ACC112 (cell line): ENCODE data around the gene ANP32E.
A peak's percentile ranks its signal among the peaks of the same experiment; 100 is the strongest.
"Not testable (repeated sequence)": the region's sequence is repeated elsewhere in the genome, so short reads cannot be mapped to it uniquely, and the experiment has no call there.

Source experiments
- H2AFZ ChIP-seq: fragments of 200-600 bp; sonication (generic); one replicate; pipeline ENCODE4 v1.6.0; 2017; ENCODE audit warnings: antibody characterized with exemption, low read length; ENCODE audit not compliant: unreplicated experiment
- H3K27ac ChIP-seq: fragments of 200-600 bp; sonication (generic); 2 replicates; pipeline ENCODE4 v1.5.1; 2014; ENCODE audit warnings: low read depth, mild to moderate bottlenecking, antibody characterized with exemption, low read length, moderate library complexity
- H3K27me3 ChIP-seq: fragments of 200-600 bp; sonication (generic); 2 replicates; pipeline ENCODE4 v1.6.1; 2014; ENCODE audit warnings: mild to moderate bottlenecking, antibody characterized with exemption, low read length, moderate library complexity, mixed read lengths; ENCODE audit not compliant: insufficient read depth
- H3K36me3 ChIP-seq: fragments of 200-600 bp; sonication (generic); 2 replicates; pipeline ENCODE4 v1.6.1; 2016; ENCODE audit warnings: mild to moderate bottlenecking, antibody characterized with exemption, low read length, moderate library complexity, mixed read lengths; ENCODE audit not compliant: insufficient read depth
- H3K4me1 ChIP-seq: fragments of 200-600 bp; sonication (generic); one replicate; pipeline ENCODE4 v1.6.1; 2016; ENCODE audit warnings: low read length, mixed read lengths; ENCODE audit not compliant: insufficient read depth, unreplicated experiment, control insufficient read depth
- H3K4me3 ChIP-seq: fragments of 200-600 bp; sonication (generic); 2 replicates; pipeline ENCODE4 v1.5.1; 2014; ENCODE audit warnings: mild to moderate bottlenecking, low read depth, low read length
- H3K79me2 ChIP-seq: fragments of 200-600 bp; sonication (generic); one replicate; pipeline ENCODE4 v1.6.0; 2016; ENCODE audit warnings: low read length; ENCODE audit not compliant: control insufficient read depth, unreplicated experiment, insufficient read depth

ANP32E gene

GRCh38 chr1:150186789-150187559 lies 48.9 kb downstream of the ANP32E start:
- Histone ChIP-seq H3K4me3 (peak overlapping the region; percentile 50), H3K36me3 (no peaks in the 10 kb centered on the region), H3K27me3 (no peaks in the 10 kb centered on the region), H2AFZ (peak overlapping the region; percentile 91), H3K79me2 (no peaks in the 10 kb centered on the region), H3K4me1 (peaks cover 7% of the 10 kb centered on the region), H3K27ac (peak overlapping the region; percentile 63)

GRCh38 chr1:150186438-150186788 lies 49.5 kb downstream of the ANP32E start:
- H3K4me3 ChIP-seq, H3K4me1 ChIP-seq, H3K36me3 ChIP-seq, H3K27me3 ChIP-seq, H3K79me2 ChIP-seq: not testable (repeated sequence)
- H2AFZ ChIP-seq, result peak overlapping the region; percentile 15
- H3K27ac ChIP-seq, result peak overlapping the region; percentile 63; the same call in 1 of the 2 replicates

GRCh38 chr1:150185481-150185880 lies 50.4 kb downstream of the ANP32E start:
- Histone ChIP-seq H3K79me2 (no peaks in the 10 kb centered on the region), H3K27me3 (no peaks in the 10 kb centered on the region), H3K27ac (no peak overlapping the region), H3K4me3 (no peak overlapping the region), H2AFZ (no peak overlapping the region), H3K36me3 (no peaks in the 10 kb centered on the region), H3K4me1 (peaks cover 5% of the 10 kb centered on the region)

- Histone ChIP-seq H3K79me2 (no peaks in the 10 kb centered on the region), H2AFZ (no peak overlapping the region), H3K4me1 (peaks cover 5% of the 10 kb centered on the region), H3K4me3 (no peak overlapping the region), H3K27ac (no peak overlapping the region), H3K36me3 (no peaks in the 10 kb centered on the region), H3K27me3 (no peaks in the 10 kb centered on the region)
Observed at GRCh38 chr1:150183061-150183460, 52.9 kb downstream of the ANP32E start.

GRCh38 chr1:150182247-150182646 lies 53.7 kb downstream of the ANP32E start:
- H3K36me3 ChIP-seq, result no peaks in the 10 kb centered on the region
- no peak overlapping the region for H3K27ac ChIP-seq
- no peak overlapping the region for H3K4me3 ChIP-seq
- H2AFZ ChIP-seq, result no peak overlapping the region
- no peaks in the 10 kb centered on the region for H3K79me2 ChIP-seq
- no peaks in the 10 kb centered on the region for H3K27me3 ChIP-seq
- H3K4me1 ChIP-seq, result peaks cover 5% of the 10 kb centered on the region

- Histone ChIP-seq H3K27me3 (no peaks in the 10 kb centered on the region), H3K36me3 (no peaks in the 10 kb centered on the region), H2AFZ (no peak overlapping the region), H3K27ac (no peak overlapping the region), H3K4me1 (no peaks in the 10 kb centered on the region), H3K79me2 (no peaks in the 10 kb centered on the region), H3K4me3 (no peak overlapping the region)
Observed at GRCh38 chr1:150180474-150180873, 55.4 kb downstream of the ANP32E start.

- H3K4me1 ChIP-seq, result no peaks in the 10 kb centered on the region
- H3K27ac ChIP-seq, result no peak overlapping the region
- H3K27me3 ChIP-seq, result no peaks in the 10 kb centered on the region
- H3K36me3 ChIP-seq, result no peaks in the 10 kb centered on the region
- no peak overlapping the region for H2AFZ ChIP-seq
- H3K4me3 ChIP-seq, result no peak overlapping the region
- H3K79me2 ChIP-seq, result no peaks in the 10 kb centered on the region
Observed at GRCh38 chr1:150179867-150180266, 56.0 kb downstream of the ANP32E start.

GRCh38 chr1:150178548-150178947 lies 57.4 kb downstream of the ANP32E start:
- H3K27ac ChIP-seq, result no peak overlapping the region

GRCh38 chr1:150176593-150176992 lies 59.3 kb downstream of the ANP32E start:
- Histone ChIP-seq H3K36me3 (no peaks in the 10 kb centered on the region), H3K79me2 (no peaks in the 10 kb centered on the region), H3K27ac (no peak overlapping the region), H3K27me3 (no peaks in the 10 kb centered on the region), H3K4me3 (no peak overlapping the region), H3K4me1 (no peaks in the 10 kb centered on the region), H2AFZ (no peak overlapping the region)

More at GRCh38 chr1:150178548-150178947, 57.4 kb downstream of the ANP32E start:
- H3K4me3 ChIP-seq, result no peak overlapping the region
- H3K27me3 ChIP-seq, result no peaks in the 10 kb centered on the region
- no peaks in the 10 kb centered on the region for H3K4me1 ChIP-seq
- no peaks in the 10 kb centered on the region for H3K36me3 ChIP-seq
- no peaks in the 10 kb centered on the region for H3K79me2 ChIP-seq
- H2AFZ ChIP-seq, result no peak overlapping the region

- Histone ChIP-seq H3K4me1 (no peaks in the 10 kb centered on the region), H3K36me3 (no peaks in the 10 kb centered on the region), H3K27ac (no peak overlapping the region), H3K4me3 (no peak overlapping the region), H2AFZ (no peak overlapping the region), H3K27me3 (no peaks in the 10 kb centered on the region), H3K79me2 (no peaks in the 10 kb centered on the region)
Observed at GRCh38 chr1:150173141-150173585, 62.7 kb downstream of the ANP32E start.

GRCh38 chr1:150171801-150172200 lies 64.1 kb downstream of the ANP32E start:
- H2AFZ ChIP-seq, result no peak overlapping the region
- no peak overlapping the region for H3K27ac ChIP-seq
- H3K27me3 ChIP-seq, result no peaks in the 10 kb centered on the region
- H3K4me3 ChIP-seq, result no peak overlapping the region
- H3K36me3 ChIP-seq, result no peaks in the 10 kb centered on the region
- H3K4me1 ChIP-seq, result no peaks in the 10 kb centered on the region
- no peaks in the 10 kb centered on the region for H3K79me2 ChIP-seq
